GM12892 (cell line): ENCODE measurements around the gene C1orf50.

ENCODE experiments used
- POLR2A ChIP-seq: IDR thresholded peaks from 2 replicates; pipeline ENCODE4 v1.6.1; 2011; ENCODE audit warnings: low read depth, low read length, control low read depth
- POLR2AphosphoS5 ChIP-seq: IDR thresholded peaks from 2 replicates; pipeline ENCODE4 v1.6.1; 2011; ENCODE audit warnings: low read depth, low read length, control low read depth
- TAF1 ChIP-seq: IDR thresholded peaks from 2 replicates; pipeline ENCODE4 v1.6.1; 2011; ENCODE audit warnings: low read depth, mild to moderate bottlenecking, control low read depth, low read length, borderline replicate concordance

DNA sequence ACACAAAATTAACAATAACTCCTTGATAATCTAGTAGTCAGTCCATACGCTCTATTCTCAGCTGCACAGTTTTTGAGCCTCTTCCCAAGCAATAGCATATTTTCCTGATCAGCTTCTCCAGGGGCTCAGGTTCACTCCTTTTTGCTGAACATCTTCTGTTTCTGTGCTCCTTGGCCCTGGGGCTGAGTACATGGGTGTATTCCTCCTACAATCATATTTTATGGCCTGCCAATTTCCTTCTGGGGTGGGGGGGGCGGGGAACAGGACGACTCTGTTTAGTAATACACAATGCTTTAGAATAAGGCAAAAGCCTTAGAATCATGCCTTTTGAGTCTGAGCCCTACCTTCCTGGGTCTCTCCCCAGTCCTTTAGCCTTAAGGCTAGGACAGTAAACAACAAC, 35.5 kb upstream of the C1orf50 start:
- no peak for TF ChIP-seq POLR2A
- no peak for TF ChIP-seq TAF1
- TF ChIP-seq POLR2AphosphoS5 = no peak
